Inflammatory macrophage (primary cell): Measurements from ENCODE around the gene QSOX2.
A peak's percentile ranks its signal among the peaks of the same experiment; 100 is the strongest.

ENCODE experiments used
- DNase-seq, 2 donors: peaks; one replicate each; pipeline ENCODE4 v3.0.0-alpha.2; 2020 to 2022
- total RNA-seq, 18 experiments: gene quantifications; one replicate each; lab custom pipeline; 2026; ENCODE audit warnings: mixed read lengths in 6 of 18, inconsistent platforms in 2 of 18; lab: John Stamatoyannopoulos, UW

Gene QSOX2, protein sequence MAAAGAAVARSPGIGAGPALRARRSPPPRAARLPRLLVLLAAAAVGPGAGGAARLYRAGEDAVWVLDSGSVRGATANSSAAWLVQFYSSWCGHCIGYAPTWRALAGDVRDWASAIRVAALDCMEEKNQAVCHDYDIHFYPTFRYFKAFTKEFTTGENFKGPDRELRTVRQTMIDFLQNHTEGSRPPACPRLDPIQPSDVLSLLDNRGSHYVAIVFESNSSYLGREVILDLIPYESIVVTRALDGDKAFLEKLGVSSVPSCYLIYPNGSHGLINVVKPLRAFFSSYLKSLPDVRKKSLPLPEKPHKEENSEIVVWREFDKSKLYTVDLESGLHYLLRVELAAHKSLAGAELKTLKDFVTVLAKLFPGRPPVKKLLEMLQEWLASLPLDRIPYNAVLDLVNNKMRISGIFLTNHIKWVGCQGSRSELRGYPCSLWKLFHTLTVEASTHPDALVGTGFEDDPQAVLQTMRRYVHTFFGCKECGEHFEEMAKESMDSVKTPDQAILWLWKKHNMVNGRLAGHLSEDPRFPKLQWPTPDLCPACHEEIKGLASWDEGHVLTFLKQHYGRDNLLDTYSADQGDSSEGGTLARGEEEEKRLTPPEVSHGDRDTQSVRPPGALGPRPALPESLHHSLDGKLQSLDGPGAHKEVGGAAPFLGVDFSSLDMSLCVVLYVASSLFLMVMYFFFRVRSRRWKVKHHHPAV
- 2.8 to 12.9 (median 9.4) reads per million in 18 experiments for total RNA-seq

DNA sequence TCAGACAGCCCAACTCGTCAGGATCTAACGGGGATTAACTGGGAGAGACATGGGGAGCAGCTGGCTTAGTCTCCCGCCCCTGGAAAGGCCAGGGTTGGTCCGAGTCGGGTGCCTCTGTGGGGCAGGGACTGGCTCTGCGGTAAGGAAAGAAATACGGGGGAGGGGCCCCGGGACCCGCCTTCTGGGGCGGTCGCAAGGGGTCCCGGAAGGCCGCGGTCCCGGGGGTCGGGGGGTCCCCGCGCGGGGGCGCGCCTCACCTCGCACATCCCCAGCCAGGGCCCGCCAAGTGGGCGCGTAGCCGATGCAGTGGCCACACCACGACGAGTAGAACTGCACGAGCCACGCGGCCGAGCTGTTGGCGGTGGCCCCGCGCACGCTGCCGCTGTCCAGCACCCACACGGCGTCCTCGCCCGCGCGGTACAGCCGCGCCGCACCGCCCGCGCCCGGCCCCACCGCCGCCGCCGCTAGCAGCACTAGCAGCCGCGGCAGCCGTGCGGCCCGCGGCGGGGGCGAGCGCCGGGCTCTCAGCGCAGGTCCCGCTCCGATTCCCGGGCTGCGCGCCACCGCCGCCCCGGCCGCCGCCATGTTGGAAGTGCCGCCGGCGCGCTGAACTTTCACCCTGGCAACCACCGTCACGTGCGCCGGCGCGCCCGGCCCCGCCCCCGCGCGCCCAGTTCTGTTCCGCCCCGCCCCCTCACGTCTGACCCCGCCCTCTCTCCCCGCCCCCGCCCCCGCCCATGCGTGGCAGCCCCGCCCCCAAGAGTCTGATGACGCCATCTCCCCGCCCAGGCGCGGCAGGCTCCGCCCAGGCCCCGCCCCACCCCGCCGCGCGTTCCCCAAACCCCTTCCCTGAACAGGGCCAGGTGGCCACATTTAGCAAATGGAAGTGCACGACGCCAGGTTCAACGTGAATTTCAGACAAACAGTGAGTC, at the start of gene QSOX2:
Gene QSOX2 (minus strand): TSS at position 594 of the 932 bp plus-strand sequence. CDS start 9 bp downstream, at position 585.
- peak; percentile 65 to 88 for DNase-seq

DNA sequence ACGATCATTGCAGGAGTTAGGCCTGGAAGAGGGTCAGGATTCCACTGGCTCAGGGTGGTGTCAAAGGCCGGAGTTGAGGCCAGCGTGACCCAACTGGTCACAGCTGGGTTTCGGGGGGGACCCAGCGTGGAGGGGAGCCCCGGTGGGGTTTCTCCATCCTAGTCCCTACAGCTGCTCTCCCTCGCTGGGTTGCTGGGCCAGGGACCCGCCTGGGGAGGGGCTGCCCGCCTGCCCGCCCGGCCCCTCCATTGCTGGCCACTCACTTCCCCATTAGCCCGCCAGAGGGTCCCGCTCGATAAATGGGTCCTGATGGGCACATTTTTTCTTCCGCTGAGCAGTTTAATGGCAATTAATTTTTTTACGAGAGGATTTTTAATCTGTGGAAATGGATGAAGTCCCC, 49.4 kb upstream of the QSOX2 start:
- DNase-seq, result no peak

DNA sequence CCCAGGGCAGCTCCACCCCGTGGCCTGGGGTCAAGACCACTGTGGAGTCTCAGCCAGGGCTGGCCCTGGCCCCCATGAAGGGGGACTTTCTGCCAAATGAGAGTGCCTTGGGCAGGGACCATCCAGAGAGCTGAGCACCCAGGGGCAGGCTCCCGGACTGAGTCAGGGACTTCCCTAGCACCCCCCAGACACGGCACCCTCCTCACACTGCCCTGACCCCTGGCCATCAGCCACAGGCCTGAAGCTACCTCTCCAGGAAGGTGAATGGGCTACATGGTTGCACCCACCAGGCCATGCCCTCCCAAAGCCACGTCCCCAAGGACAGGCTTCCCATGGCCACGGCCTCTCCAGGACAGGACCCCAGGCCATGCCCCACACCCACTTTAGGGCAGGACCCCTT, 48.8 kb upstream of the QSOX2 start:
- no peak for DNase-seq

DNA sequence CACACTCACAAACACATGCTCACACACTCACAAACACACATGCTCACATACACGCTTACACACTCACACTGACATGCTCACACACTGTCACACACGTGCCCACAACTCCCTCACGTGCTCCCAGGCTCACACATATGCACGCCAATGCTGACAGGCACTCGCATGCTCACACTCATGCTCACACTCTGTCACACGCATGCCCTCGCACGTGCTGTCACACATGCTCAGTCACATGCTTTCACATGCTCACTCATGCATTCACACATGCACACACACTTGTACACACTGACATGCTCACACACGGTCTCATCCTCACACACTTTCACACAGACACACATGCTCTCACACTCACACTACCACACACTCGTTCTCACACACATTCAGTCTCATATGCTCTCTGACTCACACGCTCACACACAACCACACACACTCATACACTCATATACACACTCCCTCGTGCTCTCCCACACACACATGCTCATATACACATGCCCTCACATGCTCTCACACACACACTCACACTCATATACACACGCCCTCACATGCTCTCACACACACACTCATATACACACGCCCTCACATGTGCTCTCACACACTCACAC, 48.0 kb upstream of the QSOX2 start:
- DNase-seq, result no peak

DNA sequence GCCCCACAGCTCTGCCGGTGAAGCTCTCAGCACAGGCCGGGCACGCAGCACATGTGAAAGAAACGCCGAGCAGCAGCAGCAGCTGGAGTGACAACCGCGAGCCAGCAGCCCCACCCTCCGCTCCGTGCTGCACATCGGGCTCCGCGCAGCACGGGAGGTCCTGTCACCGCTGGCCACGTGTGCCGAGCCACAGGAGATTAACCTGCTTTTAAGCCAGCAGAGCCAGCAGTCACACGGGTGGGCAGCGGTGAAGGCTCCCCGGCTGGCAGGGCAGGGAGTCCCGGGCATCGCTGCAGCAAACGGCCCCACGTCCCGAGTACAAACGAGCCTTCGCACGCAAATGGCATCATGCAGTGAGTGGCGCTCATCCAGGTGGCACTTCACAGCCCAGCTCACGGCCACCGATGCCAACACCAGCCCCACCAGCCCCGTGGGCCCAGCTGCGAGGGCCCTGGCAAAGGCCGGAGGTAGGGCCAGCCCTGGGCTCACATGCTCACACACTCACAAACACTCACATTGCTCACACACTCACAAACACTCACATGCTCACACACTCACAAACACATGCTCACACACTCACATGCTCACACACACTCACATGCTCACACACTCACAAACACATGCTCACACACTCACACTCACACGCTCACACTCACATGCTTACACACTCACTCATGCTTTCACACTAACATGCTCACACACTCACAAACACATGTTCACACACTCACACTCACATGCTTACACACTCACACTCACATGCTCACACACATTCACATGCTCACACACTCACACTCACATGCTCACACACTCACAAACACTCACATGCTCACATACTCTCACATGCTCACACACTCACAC, 47.2 kb upstream of the QSOX2 start:
- no peak for DNase-seq

DNA sequence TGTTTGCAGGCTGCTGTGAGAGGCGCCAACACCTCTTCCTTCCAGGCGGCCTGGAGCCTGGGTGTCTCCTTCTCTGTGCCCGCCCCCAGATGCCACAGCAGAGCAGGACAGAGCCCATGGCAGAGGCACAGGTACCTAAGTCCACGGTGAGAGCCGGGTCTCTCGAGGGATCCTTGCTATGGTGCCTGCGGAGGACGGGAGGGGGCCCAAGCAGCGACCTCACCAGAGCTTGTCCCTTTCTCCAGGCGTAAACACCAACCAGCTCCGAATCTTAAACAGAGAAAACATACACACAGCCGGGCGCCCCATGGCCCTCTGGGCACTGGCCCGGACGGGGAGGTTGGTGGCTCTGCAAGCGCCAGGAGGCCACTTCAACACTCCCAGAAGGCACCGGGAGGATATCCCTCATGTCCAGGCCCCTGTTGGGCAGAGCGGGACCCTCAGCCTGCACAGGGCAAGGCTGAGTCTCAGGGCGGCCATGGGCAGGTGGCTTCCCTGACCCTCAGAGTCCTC, 46.5 kb upstream of the QSOX2 start:
- DNase-seq, result no peak

DNA sequence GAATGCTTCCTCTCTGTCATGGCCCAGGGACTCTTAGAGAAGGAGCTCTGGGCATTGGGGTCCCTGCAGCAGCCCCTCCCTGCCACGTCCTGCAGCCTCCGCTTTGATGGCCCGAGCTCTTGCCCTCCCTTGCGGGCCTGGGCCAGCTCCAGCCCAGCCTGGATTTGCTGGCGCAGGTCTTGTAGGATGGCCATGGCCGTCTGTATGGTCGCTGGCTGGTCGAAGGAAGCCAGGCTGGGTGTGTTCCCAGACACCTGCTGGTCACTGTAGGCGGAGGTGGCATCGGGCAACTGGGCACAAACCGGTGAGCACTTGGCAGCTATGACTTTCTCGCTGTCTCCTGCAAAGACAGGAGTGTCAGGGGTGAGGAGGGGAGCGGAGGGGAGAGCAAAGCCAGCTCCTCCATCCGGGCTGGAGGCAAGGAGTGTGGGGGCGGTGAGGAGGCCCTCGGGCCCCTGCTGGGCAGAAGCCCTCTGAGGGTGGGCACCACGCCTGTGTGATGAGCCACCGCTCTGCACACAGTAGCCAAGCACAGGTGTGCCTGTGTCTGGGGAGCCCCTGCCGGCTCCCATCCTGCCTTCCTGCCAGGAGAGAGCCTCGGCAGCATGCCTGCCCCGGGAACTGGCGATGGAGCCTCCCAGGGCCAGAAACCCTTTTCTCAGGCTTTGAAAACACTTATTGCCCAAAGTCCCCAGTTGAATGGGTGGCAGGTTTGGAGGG, 45.9 kb upstream of the QSOX2 start:
- no peak for DNase-seq

DNA sequence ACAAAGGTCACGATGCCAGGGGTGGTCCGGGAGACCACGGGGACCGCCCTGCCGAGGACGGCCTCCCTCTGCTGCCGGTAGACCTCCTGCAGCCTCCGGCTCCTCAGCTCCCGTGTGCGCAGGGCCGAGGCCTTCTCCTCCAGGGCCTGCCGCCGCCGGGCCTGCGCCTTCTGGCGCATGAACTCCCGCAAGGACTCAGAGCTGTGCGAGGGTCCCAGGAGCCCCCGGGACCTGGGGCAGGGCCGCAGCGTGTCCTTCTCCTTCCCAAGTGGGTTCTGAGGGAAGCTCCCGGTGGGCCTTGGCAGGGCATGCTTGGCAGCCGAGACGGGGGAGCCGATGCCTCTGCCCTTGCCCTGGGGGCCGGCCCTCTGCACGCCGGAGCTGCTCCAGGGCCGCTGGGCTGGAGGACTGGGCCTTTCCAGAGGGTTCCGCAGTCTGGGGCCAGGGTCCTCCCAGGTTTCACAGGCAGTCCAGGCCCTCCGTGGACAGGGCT, 44.9 kb upstream of the QSOX2 start:
- no peak for DNase-seq

DNA sequence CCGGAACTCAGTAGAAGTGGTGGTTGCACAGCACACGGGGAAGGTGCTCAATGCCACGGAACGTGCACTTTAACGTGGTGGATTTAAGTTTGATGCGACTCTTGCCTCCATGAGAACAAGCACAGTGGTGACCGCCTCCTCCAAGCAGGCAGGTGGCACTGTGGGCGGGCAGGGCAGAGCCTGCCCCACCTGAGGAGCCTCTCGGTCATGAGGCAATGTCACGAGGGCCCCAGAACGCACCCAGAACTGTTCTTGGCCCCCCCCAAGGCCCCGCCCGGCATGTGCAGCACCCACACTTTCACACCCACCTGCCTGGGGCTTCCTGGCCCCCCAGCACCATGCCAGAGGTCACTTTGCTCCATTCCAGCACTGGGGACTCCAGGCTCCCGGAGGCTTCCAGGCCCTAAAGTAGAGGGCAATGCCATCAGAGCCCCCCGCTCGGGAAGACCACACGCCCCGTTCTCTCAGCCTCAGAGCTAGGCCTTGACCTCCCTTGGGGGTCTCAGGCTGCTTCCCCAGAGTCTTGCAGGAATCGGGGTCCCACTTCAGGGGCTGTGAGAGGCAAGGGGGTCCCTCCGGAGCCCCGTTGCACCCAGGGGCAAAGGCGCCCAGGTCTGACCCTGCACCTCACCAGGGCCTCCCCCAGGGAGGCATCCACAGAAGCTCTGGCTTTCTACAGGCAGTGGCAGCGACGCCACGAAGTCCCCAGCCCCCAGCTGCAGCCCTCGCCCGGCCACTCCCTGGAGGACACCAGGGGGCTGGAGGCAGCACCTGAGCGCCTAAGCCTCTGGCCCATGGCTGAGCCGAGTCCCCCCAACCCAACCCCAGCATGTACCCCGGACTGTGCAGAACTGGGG, 44.3 kb upstream of the QSOX2 start:
- no peak for DNase-seq

DNA sequence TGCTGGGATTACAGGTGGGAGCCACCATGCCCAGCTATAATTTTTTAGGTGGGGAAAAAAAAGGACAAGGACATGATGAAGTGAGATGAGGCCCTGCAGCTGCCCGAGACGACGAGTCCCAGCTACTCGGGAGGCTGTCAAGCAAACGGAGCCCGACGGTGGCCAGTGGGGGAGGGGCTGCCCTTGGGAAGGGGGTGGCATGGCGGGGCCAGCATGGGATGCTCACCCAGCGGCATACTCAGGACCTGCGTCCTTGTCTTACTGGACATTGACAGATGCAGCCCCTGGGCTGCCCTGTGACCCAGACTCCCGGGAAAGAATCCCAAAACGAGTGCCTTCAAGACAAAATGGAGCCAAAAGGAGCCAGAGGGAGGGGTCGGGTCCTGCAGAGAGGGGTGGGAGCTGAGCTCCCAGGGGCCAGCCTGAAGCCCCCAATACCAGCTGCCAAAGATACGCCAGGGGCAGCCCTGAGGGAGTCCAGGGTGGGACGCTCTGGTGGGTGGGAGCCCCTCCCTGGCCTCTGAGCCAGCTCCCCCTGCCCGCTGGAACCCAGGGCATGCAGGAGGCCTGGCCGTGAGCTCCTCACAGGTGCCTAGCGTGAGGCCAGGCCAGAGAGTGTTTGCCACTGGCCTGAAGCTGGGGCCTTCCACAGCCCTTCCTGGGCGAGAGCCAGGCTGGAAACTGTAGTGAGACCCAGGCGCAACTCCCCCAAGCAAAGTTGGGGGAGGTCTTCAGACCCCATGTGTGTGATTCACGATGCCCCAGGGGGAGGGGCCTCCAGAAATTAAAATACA, 42.5 kb upstream of the QSOX2 start:
- no peak for DNase-seq

DNA sequence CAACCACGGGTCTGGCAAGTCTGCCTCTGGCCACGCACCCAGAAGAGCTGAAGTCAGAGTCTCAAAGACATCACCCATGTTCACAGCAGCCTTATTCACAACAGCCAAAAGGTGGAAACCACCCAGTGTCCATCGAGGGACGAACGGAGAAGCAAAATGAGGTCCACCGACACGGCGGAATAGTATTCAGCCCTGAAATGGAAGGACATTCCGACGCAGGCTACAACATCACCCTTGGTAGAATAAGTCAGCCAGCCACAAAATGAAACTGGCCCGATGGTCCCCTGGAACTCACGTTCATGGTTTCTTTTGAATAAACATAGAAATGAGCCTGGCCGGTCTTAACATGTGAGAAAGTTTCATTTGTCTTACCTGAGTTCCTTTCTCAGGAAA, 41.4 kb upstream of the QSOX2 start:
- no peak for DNase-seq

DNA sequence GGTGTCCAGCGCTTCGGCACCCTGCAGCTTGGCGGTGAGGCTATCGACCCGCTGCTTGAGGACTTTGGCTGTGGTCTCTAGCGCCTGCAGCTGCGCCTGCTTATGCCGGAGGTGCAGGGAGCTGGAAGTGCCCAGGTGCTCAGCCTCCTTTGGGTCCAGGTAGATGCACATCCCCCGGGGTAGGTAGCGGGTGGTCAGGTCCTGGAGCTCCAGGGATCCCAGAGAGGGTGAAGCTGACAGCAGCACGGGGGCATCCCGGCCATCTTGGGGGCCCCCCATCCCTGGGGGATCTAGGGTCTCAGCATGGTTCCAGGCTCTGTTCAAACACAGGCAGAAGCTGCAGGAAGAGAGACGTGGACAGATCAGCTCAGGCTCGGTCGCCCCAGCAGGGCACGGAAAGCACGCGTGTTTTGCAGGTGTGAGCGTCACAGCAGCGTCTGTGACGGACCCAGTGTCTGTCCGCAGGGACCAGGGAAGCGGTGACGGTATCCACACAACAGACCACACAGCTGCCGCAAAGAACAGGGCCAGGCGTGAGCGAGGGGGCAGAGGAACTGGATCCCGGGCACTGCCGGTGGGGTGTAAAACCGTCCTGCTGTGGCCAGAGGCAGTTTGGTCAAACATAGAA, 40.9 kb upstream of the QSOX2 start:
- DNase-seq, result no peak

DNA sequence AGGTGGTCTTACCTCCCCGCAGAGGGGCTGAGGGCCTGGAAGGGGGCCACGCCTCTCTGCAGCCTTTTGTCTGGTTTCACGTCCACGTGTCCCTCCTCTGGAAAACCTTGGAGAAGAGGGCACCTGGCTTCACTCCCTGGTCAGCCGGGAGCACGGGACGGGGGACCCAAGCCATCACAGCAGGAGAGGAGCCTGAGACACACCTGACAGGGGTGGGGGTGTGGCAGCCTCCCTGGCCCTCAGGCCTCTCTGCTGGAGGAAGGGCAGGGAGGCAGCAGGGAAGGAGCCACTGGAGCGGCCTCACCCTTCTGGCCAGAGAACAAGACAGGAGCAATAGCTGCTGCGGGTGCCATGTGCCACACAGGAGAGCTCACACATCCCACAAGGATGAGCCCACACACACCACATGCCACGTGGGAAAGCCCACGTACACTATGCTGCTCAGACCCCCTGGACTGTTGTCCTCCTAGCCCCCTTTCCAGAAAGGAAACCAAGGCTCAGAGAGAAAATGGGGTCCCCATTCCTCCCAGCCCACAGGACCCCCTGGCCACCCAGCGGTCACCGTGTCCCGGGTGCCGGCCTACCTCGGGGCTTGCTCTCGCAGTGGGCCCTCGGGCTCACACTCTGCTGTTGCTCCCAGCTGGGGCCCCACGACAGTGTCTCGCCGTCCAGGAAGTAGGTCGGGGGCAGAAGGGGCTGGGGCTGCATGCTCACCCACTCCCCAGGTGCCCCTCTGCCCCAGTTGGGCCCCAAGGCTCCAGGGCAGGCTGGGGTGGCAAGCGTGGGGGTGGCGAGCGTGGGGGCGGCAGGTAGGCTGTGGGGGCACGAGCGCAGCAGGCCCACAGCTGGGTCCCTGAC, 40.1 kb upstream of the QSOX2 start:
- no peak for DNase-seq

DNA sequence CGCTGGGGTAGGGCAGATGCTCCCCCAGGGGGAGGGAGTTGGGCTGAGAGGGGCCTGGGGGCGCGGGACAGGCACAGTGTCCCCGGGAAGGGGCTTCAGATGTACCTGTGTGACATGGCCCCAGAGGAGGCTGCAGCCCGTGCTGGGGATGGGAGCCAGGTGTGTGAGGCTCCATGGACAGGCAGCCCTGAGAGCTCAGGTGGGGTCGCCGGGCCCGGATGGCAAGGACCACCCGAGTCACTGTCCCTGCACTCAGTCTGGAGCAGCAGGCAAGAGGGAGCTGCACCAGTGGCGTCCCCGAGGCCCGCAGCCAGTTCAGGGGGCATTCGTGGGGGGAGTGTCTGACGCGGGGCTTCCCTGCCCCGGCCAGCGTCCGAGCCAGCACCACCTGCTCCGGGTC, 39.3 kb upstream of the QSOX2 start:
- DNase-seq, result no peak

DNA sequence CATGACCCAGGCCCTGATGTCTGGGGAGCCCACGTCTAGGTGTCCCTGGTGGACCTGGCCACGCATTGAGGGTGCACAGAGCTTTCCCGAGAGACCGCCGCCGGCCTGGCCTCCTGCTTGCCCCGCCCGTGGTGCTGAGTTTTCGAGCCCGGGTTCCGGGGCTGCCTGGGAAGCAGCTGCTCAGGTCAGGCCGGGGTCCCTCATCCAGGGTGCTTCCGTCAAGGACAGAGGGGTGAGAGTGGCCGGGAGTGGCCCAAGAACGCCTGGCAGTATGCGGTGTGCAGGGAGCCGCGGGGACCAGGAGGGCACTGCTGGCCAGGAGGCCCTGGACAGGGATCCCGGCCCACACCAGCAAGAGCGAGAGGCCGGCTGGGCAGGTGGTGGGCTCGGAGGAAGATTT, 38.7 kb upstream of the QSOX2 start:
- no peak for DNase-seq

DNA sequence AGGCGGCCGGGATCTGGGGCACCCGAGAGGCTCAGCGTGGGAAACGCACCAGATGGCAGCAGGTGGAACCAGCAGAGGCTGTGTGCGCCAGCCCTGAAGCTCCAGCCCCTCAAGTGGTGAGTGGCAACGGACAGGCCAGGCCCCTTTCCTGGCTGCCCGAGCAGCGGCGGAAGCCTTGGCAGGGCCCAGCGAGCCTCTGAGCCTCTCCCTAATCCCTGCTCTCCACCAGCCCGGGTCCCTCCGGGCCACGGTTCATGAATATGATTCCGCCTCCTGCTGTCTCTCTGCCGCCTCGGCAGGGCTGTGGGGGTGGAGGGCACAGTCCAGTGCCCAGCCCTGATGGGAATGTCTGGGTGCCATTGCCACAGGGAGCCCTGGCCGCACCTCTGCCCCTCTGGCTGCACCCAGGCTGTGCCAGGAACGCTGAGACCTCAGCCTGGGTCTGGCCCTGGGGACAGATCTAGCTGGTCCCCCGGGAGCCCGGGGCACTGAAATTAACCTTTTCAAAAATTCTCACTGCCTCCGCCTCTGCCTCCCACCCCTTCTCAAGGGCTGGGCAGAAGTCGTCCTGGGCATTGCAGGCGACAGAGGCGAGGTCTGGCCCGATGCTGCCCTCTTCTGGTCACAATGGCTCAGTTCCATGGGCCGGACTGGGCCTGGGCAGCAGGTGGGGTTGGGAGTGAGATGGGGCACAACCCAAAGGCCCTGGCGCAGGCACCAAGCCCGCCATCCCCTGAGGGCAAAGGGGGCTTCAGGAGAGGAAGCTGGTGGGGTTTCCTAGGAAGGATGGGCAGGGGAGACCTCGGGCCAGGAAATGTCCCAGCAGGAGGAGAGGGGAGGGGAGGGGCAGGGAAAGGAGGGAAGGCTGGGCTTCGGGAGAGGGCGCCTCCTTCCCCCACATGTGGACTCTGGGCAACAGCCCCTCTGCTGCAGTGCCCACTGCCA, 38.0 kb upstream of the QSOX2 start:
- DNase-seq, result peak; percentile 64 to 74
